ENCODE data around the gene INSC. TPM values are rescaled to one million over a fixed set of nuclear protein-coding genes. Genes with fewer than 3 reads are reported as not detected.

Gene INSC
- total and polyA plus RNA-seq, 2 of the 4 experiments (the other 2 are of a cell fraction) = 0.53 to 1.4 TPM

GRCh38 chr11:15091625-15092024 lies 23.1 kb upstream of the INSC start:
- no peak overlapping the region for H2BK20ac ChIP-seq (ENCODE audit: low read depth, low read length)
- H3K36me3 ChIP-seq (ENCODE audit: control insufficient read depth, insufficient read depth, low read length) = no peaks in the 10 kb centered on the region
- dilution Hi-C loops (cut with HindIII; ENCODE audit: low sequenced_read_pairs, unreplicated experiment) = no loop called here
- no peak overlapping the region for H3K4ac ChIP-seq (ENCODE audit: low read depth, low read length)
- H2AK9ac ChIP-seq (replicated peaks; ENCODE audit: low read depth, low read length, poor library complexity) = no peak overlapping the region
- no peaks in the 10 kb centered on the region for H3K9me3 ChIP-seq (ENCODE audit: control insufficient read depth, insufficient read depth, low read length)
- ChIA-PET POLR2A (ENCODE audit: unreplicated experiment) (no interaction called here), CTCF (interaction anchor here (1.2 kb wide), 1 partner anchor 9 kb away, joined by 6 read pairs; no protein-coding TSS in a partner anchor)
- no peaks in the 10 kb centered on the region; the same call in 1 of the 2 replicates for H3K9me1 ChIP-seq (ENCODE audit: insufficient read depth, low read length)
- H3K27me3 ChIP-seq (ENCODE audit: control insufficient read depth, insufficient read depth, low read length) = peaks cover 3% of the 10 kb centered on the region; the same call in 1 of the 2 replicates
- H2AK5ac ChIP-seq (ENCODE audit: low read depth, low read length) = no peak overlapping the region
- no peak overlapping the region for H3K9ac ChIP-seq (ENCODE audit: low read depth, low read length)
- no peak overlapping the region for H3K23ac ChIP-seq (ENCODE audit: low read depth, low read length)
- H3K4me3 ChIP-seq (ENCODE audit: insufficient read depth, low read depth, low read length) = no peak overlapping the region
- H3K18ac ChIP-seq (ENCODE audit: low read depth, low read length) = no peak overlapping the region
- no peak overlapping the region for H2BK15ac ChIP-seq (ENCODE audit: low read depth, low read length)
- H4K5ac ChIP-seq (ENCODE audit: low read depth, low read length) = no peak overlapping the region
- no peak overlapping the region for H2BK120ac ChIP-seq (ENCODE audit: low read depth, low read length)
- no peak overlapping the region for H4K8ac ChIP-seq (ENCODE audit: low read depth in 2 of 2, low read length in 2 of 2)
- DNase-seq (no peak), ATAC-seq (ENCODE audit: low read depth) (no peak)
- no CpG with 5 or more reads among the region's 1 CpG for WGBS, 2 experiments (ENCODE audit: extremely low coverage in 2 of 2, insufficient read length in 1 of 2)
- H3K4me1 ChIP-seq (ENCODE audit: control insufficient read depth, insufficient read depth, low read length) = no peaks in the 10 kb centered on the region
- TF ChIP-seq POLR2A (IDR thresholded peaks at IDR 0.05; ENCODE audit: low read depth, low read length) = no peak
- TF ChIP-seq RFX5 (IDR thresholded peaks at IDR 0.05; ENCODE audit: low read depth, low read length) = no peak
- TF ChIP-seq CHD1 (IDR thresholded peaks at IDR 0.05; ENCODE audit: low read depth, low read length) = no peak
- no peak for TF ChIP-seq FOS (IDR thresholded peaks at IDR 0.05; ENCODE audit: low read depth, low read length)
- no TSS peak for BruUV-seq (replicated peaks)
- H2AFZ ChIP-seq (replicated peaks; ENCODE audit: low read length, poor library complexity) = no peak overlapping the region
- H3K56ac ChIP-seq (ENCODE audit: extremely low read depth, insufficient read depth, low read length) = no peak overlapping the region
- H4K91ac ChIP-seq (ENCODE audit: insufficient read depth, low read depth, low read length) = no peak overlapping the region
- H4K20me1 ChIP-seq (ENCODE audit: insufficient read depth, low read length) = no peaks in the 10 kb centered on the region
- no peaks in the 10 kb centered on the region for H3K79me1 ChIP-seq (ENCODE audit: low read depth in 1 of 2, low read length in 2 of 2)
- intact Hi-C loops (cut with micrococcal nuclease) = no loop called here
- H3K14ac ChIP-seq (replicated peaks; ENCODE audit: low read depth, low read length) = no peak overlapping the region
- H3K4me2 ChIP-seq (ENCODE audit: low read depth, low read length) = no peak overlapping the region
- in situ Hi-C loops (cut with MboI; ENCODE audit: low sequenced_read_pairs) = no loop called here
- H2BK5ac ChIP-seq (ENCODE audit: low read depth, low read length, poor library complexity, severe bottlenecking) = no peak overlapping the region
- no peak overlapping the region for H3K27ac ChIP-seq (ENCODE audit: insufficient read depth, low read length)
